Activated T-cell treated with anti-CD3 and anti-CD28 coated beads for 1 hour (primary cell): ENCODE measurements around the gene RYR2.
"Not testable (repeated sequence)": the region's sequence is repeated elsewhere in the genome, so short reads cannot be mapped to it uniquely, and the experiment has no call there.

Experiments used
- DNase-seq: peaks from one replicate; pipeline ENCODE4 v3.0.0-alpha.2; 2020; ENCODE audit warnings: low read depth

The RYR2 gene

DNA sequence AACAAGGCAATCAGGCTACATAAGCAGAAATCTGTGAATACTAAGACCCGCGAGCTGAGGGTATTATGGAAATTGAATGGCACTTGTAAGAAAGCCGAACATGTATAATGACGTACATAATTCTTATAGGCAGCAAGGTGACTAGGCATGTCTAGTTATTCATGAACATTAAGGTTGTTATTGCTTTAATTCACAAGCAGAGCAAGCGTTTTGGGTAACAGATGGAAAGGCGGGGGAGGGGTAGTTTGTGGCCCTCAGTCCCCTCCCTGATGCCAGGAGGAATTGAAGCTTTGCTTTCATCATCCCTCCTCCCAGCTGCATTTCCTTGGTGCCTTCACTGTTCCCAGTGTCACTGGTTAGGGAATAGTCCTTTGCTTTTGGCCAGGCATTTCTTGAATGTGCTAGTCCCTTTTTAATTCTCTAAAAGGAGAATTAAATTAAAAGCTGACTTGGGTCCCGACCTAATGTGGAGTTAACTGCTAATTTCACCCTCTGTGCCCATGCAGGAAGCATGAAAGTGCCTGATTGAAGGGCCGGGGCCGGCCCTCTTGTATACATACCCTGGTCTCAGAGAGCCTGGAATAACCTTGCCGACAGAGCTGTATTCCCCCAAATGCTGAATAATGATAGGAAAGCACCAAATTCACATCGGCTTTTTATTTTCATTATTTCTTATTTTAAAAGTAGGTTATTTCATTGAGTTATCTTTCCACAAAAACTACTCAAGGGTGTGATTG, 42.5 kb downstream of the RYR2 start:
- no peak for DNase-seq

DNA sequence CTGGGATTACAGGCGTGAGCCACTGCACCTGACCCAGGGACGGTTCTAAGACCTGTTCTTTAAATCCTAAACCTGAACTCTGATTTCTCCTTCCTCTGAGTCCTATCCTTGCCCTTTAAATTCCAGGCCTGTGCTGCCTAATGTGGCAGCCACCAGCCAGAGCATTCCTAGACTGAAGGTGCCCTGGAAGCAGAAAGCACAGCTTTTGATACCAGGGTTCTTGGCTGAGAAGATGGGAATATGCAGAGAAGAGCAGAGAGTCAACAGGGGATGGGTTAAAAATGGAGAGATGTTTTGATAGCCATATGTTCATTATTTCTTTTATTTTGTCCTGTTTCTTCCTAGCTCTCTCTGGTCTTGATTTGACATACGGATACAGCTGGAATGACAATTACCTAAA, 49.7 kb downstream of the RYR2 start:
- no peak for DNase-seq

DNA sequence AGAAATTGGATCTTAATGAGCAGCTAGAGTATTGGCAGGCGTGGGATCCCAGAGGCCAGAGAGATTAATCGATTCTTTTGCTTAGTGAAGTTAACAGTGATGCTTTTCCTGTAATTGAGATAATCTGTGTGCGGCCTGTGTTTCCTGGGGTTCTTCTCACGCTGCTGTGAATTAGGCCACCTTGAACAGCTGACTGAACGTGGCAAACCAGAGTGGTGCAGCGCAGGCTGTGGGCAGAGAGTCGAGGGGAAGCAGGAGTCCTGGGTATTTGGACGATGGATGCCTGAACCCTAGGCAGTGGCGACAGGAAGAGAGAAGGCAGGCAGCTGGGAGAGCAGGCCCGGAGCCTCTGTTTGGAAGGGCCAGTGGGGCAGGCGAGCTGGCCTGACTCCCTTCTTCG, 51.7 kb downstream of the RYR2 start:
- no peak for DNase-seq

DNA sequence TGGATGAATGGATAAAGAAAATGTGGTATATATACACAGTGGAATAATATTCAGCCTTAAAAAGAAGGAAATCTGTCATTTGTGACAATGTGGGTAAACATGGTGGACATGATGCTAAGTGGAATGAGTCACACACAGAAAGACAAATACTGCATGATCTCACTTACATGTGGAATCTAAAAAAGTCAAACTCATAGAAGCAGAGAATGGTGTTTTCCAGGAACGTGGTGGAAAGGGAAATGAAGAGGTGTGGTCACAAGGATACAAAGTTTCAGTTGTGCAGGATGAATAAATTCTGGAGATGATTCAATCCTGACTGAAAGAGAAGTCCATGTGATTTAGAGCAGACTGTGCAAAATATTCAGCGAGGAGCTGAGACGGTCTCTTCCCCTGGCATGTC, 56.6 kb downstream of the RYR2 start:
- DNase-seq = no peak

DNA sequence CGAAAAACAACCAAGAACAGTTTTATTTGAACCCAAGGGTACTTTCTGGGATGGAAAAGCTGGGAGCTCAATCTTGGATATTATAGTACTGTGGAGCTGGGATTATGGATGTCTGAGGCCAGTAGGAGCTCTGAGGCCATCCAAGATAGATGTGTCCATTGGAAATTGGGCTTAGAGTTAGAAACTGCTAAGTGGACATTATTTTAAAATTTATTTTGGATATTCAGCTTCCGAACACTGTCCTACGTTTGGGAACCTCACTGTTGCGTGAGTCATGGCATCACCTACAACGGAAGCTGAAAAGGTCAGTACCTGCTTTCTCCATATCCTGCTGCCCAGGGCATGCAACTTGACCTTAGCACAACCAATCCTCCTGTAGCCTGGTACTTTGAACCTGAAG, 61.0 kb downstream of the RYR2 start:
- DNase-seq = no peak

DNA sequence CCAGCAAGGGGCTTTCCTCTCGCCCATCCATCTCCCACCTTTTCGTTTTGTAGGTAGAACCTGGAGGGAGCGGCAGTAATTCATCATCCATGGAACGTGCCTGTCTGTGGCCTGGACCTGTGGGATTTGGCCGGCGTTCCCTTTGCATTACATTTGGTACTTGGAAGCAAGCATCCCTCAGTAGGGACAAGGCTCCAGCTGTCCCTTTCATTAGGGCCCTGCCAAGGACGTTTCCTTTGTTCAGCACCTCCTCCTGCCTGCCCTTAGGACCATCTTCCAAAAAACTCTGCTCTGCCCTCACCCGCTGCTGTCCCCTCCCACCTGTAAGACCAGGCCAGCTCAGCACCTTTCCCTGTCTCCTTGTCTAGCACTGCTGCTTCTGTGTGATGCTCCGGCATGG, 62.1 kb downstream of the RYR2 start:
- DNase-seq = no peak

DNA sequence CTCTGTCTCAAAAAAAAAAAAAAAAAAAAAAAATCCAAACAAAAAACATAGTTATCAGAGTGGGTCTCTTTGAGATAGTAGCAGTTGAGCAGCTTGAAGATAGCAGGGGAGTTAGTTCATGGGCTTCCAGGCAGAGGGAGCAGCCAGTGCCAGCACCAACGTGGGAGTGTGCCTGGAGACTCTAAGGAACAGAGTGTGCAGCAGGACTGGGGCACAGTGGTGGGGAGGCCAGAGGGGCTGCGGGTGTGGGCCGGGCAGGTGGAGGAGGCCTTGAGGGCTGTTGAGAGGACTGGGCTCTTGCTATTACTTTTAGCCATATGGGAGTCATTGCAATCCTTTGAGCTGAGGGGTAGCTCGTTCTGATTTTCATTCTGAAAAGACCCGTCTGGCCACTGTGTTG, 63.8 kb downstream of the RYR2 start:
- no peak for DNase-seq

DNA sequence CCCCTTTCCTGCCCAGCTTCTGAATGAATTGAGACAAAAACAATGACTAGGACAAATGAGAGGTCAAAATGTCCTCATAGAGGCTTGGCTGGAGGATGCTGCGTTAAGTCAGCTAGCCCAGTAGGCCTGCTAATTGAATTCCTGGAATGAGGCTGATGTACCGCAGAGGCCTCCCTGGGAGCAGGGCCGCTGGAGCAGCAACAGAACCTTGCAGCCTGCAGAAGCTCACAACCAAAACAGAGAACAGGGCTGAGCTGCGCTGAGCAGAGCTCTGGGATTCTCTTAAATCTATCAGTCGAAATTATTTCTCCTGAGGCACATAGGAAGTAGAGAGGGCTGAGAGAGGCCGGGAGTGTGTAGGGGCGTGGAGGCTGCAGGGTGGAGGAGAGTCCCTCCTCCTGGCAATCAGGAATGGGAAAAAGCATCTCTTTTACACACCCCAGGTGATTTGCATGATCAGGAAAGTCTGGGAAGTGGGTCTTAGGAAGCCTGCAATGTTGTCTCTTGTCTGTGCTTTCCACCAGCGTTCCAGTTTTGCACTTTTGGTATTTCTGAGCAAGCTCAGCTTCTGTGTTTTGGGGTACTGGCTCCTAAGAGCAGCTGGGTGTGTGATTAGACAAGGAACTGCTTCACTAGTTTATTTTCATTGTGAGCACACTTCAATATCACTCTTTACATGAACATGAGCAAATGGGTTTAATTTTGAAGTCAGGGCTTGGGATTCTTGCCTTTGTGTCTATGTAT, 66.5 kb downstream of the RYR2 start:
- DNase-seq = no peak

DNA sequence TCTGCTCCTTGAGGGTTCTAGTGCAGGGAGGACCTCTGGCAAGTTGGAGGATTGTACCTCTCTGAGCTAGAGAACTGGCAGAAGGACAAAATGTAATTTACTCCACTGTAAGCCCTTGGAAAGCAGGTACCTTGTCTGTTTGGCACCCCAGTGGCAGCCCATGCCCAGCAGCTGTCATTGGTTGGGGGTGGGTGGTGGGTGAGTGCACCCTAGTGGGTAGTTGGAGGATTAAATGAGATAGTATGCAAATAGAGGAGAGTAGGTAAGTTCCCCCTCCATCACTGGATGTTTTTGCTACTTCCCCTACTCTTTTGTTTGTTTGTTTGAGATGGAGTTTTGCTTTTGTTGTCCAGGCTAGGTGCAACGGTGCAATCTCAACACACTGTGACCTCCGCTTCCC, 69.8 kb downstream of the RYR2 start:
- no peak for DNase-seq

DNA sequence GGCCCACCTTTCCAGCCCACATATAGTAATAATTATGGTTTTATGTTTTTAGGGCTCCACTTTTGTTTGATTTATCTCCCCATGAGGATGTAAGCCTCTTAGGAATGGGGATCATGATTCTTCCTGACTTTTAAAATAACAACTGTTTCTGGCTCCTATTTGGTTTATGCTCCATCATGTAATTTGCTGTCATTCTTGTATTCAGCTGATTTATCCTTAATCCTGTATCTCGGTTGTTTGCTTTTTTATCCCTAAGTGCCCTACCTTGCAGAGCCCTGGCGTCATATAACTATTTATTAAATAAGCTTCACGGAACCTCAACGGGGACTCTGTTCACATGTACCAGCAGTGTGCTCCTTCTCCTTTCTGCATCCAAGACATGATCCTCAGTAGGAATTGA, 70.7 kb downstream of the RYR2 start:
- no peak for DNase-seq

DNA sequence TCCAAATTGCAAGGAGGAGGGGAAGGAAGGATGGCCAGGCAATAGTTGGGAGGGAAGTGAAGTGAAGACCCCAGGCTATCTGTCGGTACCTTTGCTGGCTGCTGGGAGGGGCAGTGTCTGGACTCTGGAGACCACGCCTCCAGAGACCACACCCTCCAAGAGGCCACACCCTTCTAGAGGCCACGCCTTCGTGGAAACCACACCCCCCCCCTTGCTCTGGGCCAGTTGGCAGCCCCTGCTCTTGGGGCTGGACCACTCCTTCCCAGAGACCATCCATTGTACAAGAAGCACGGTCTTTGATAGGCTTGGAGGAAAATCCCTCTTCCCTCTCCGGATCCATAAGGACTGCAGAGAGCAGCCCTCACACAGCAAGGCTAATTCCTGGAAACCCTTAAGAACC, 73.1 kb downstream of the RYR2 start:
- DNase-seq = no peak

DNA sequence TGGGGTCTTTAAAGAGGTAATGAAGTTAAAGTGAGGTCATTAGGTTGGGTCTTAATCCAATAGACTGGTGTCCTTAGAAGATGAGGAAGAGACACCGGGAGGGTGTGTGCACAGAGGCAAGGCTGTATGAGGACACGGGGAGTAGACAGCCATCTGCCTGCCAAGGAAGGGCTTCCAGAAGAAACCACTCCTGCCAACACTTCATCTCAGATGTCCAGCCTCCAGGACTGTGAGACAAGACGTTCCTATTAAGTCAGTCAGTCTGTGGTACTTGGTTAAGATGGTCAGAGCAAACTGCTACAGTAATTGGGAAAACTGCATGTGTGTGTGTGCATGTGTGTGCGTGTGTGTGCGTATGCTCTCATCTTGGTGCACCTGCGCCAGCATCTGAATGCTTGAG, 77.1 kb downstream of the RYR2 start:
- DNase-seq = no peak

DNA sequence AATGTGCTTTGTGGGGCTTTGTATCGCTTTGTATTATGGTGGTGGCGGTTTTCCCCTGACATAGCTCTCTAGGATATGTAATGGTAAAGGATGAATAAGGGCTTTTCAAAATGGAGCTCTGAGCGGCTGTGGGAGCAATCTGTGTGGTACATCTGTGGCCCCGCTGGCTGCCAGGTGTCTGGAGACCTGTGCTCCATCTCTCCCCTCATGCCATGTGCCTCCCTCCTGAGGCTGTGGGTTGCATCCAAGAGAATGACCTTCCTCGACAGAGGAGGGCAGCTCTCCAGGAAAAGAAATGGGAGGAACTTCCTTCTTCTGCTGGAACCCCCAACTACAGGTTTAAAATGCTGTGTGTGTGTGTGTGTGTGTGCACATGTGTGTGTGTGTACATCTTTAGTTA, 78.7 kb downstream of the RYR2 start:
- DNase-seq = no peak

DNA sequence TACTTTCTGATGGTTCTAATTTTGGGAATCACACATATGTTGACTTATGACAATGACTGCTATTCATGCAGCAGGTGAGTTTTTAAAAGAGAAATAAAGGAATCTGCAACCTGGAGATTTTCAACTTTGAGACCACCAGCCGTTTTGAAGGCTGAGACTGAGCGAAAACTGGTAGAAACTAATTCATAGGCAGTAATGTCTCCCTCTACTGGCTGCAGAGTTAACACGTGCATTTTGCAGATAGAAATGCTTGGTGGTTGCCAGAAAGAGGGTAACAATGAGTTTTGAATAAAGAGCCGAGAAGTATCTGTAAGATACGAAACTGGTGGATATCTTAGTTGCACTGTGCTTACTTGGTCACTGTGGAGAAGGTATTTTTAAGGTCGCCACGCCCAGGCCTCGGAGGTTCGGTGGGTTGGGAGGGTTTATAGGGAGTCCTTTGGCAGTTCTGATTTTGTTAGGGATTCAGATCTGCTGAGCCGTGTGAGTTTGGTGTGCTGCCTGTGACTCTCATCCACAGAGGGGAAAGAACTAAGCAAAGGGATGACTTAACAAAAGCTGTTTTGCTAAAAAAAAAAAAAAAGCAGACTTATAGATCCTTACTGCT, 83.0 kb downstream of the RYR2 start:
- DNase-seq = no peak

DNA sequence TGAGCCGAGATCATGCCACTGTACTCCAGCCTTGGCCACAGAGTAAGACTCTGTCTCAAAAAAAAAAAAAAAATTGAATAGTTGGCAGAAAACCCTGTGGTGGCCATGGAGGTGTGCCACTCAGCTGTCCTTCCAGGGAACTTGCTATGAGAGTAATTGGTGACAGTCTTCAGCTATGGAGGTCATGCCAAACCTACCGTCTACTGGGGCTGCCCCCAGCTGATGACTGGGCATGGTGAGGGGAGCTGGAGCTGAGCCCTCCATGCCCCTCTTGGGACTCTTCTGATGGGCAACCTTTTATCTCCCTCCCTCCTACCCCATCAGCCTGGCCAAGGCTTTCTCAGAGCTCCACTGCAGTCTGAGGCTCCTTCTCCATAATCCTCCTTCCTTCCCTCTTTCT, 84.2 kb downstream of the RYR2 start:
- no peak for DNase-seq

DNA sequence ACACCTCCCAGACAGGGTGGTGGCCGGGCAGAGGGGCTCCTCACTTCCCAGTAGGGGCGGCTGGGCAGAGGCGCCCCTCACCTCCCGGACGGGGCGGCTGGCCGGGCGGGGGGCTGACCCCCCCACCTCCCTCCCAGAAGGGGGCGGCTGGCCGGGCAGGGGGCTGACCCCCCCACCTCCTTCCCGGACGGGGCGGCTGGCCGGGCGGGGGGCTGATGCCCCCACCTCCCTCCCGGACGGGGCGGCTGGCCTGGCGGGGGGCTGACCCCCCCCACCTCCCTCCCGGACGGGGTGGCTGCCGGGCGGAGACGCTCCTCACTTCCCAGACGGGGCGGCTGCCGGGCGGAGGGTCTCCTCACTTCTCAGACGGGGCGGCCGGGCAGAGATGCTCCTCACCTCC, 85.3 kb downstream of the RYR2 start:
- DNase-seq = not testable (repeated sequence)

DNA sequence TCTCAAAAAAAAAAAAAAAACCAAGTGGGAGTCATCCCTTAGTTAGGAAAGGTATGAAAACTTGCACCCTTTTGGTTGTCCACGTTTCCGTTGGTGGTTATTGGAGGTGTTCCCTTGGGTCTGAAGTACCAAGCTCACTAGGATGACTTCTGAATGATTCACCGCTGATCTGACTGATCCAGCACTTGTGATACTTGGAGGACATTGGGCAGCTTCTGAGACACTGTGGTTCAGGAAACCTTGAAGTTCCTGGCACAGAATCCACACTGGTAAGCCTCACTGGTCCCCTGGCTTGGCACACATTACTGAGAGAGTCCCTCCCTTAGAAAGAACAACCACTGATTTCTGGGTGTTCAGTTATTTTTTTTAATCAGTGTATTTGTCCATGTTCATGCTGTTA, 91.9 kb downstream of the RYR2 start:
- no peak for DNase-seq

DNA sequence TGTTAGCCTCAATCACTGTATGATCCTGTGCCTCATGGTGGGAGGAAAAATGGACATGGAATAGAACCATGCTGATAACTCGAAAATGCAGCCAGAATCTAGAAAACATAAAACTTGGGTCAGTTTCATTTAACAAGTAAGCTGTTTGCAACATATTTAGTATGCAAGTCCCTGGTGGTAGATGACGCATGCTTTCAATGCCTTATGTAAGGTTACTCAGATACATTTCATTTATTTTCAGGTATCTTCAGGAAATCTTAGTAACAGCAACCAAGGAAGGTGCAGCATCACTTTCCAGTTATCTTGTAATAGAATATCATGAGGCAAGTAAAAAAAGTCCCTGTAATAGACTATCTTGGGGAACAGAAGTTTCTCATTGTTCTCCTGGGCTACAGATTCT, 92.9 kb downstream of the RYR2 start:
- DNase-seq = no peak

DNA sequence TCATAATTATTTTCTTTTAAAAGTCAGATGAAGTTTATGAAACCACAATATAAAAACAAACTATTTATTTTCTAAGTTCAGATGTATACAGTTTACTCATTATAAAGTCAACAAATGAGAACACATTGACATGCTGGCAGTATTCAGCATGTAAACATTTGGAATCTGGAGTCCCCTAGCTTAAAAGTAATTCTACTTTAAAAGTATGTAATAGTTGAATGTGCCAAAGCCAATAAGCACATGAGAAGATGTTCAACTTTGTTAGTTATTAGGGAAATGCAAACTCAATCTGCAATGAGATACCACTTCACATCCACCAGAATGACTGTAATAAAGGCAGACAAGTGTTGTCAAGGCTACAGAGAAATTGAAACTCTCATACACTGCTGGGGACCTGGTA, 96.6 kb downstream of the RYR2 start:
- no peak for DNase-seq

DNA sequence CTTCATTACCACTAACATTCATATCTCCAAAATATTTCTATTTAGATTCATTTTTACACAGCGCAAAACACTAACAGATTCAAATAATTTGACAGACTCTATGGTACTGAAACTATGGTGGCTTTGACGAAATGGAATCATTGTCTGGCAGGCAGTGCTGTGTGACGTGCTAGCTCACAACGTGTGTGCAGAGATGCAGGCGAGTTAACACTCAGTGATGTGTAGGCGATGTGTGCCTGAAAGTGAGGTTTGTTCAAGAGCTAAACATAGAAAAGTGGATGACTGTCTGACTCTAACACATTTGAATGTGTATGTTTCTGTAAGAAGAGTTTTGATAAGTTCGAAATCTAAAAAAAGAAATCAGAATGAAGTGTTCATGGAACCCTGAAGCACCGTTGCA, 97.7 kb downstream of the RYR2 start:
- DNase-seq = no peak

DNA sequence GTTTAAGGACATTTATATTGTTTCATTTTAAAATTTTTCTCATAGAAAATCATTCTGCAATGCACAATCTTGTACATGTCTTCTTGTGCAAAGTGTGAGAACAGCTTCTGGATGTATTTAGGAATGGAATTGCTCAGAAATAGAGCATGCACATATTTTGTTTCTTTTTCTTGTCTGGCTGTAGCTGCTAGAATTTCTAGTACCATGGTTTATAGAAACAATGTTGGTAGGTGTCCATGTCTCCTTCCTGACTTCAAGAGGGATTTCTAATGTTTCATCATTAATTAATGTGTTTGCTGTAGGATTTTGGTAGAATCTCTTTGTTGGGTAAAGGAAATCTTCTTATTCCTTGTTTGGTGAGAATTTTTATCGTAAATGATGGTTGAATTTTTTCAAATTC, 99.0 kb downstream of the RYR2 start:
- no peak for DNase-seq

DNA sequence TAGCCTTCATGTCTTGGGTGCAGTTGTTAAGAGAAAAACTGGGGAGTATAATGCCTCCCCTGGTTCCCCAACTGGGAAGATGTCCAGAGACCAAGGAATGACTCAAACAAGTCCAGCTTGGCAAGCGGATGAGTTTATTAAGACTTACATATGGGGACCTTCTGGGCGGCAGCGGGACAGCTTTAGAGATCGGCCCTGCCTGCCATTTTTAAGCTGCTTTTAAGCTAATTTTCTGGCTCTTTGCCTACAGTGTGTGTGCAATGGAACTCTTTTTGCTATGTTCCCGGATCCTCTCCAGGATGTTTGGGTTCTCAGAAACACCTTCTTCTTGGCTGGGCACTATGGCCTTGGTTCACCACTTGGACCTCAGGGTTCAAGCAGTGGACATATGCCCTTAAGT, 99.5 kb downstream of the RYR2 start:
- DNase-seq = no peak

DNA sequence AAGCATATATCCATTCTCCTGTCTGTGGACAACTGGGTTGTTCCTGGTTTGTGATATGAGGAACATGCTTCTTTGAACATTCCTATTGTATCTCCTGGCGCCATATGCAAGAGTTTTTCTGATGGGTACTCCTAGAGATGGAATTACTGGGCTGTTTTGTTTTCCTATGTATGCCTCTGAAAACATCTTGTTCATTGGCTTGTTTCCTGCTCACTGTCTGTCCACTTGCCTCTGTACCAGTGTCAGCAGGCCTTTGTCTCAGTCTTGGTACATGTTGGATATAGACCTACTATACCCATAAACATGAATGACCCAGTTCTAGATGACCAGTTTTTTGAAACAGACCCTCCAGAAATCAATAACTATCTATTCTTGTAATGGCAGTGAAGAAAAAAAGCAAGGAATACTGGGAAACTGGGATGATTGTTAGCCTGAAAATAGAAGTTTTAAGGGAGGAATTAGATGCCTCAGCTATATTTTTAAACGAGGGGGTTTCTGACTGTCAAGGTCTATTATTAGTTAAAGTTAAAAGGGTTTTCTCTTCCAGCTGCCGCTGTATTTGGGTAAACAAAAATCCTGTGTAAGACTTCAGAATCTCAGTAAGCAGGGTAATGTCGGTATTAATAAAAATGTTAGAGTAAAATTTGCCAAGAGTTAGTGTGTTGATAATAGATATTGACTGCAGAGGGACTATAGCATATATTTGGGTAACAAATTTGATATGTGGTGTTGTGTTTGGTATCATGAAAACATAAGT, 103.6 kb downstream of the RYR2 start:
- no peak for DNase-seq
